NCI-H2196 (cell line): Measurements from ENCODE around the gene SLC22A23.

Experiments used
- DNase-seq: peaks from one replicate; lab custom pipeline; 2025; ENCODE audit not compliant: unreplicated experiment; lab: John Stamatoyannopoulos, UW

Gene SLC22A23

GRCh38 chr6:3372912-3373554 lies 83.8 kb downstream of the SLC22A23 start:
- DNase-seq: no peak

- DNase-seq: no peak
These were observed 84.5 kb downstream of the SLC22A23 start for GRCh38 chr6:3372184-3372846.

GRCh38 chr6:3371222-3371949 lies 85.5 kb downstream of the SLC22A23 start:
- no peak for DNase-seq

- DNase-seq: no peak
These were observed 86.3 kb downstream of the SLC22A23 start for GRCh38 chr6:3370361-3371221.

GRCh38 chr6:3369985-3370360 lies 86.9 kb downstream of the SLC22A23 start:
- no peak for DNase-seq

GRCh38 chr6:3368685-3369084 lies 88.2 kb downstream of the SLC22A23 start:
- DNase-seq: no peak

- DNase-seq: no peak
These were observed 89.2 kb downstream of the SLC22A23 start for GRCh38 chr6:3367630-3368029.

- DNase-seq: no peak
These were observed 90.0 kb downstream of the SLC22A23 start for GRCh38 chr6:3366596-3367413.

GRCh38 chr6:3364391-3364790 lies 92.5 kb downstream of the SLC22A23 start:
- DNase-seq: peak; percentile 32

- DNase-seq: peak; percentile 79
These were observed 93.4 kb downstream of the SLC22A23 start for GRCh38 chr6:3363296-3364025.

- DNase-seq: no peak
These were observed 95.4 kb downstream of the SLC22A23 start for GRCh38 chr6:3361312-3362037.

- no peak for DNase-seq
These were observed 96.2 kb downstream of the SLC22A23 start for GRCh38 chr6:3360727-3361045.

GRCh38 chr6:3359973-3360726 lies 96.7 kb downstream of the SLC22A23 start:
- DNase-seq: no peak

- no peak for DNase-seq
These were observed 97.6 kb downstream of the SLC22A23 start for GRCh38 chr6:3359101-3359752.

- DNase-seq: no peak
These were observed 98.3 kb downstream of the SLC22A23 start for GRCh38 chr6:3358413-3359100.

- no peak for DNase-seq
These were observed 99.2 kb downstream of the SLC22A23 start for GRCh38 chr6:3357678-3358077.

- no peak for DNase-seq
These were observed 99.9 kb downstream of the SLC22A23 start for GRCh38 chr6:3356824-3357420.
